ENCODE results near the gene PRR35. TPM values are rescaled to one million over a fixed set of nuclear protein-coding genes. Genes with fewer than 3 reads are reported as not detected.

Gene PRR35
- total RNA-seq, 1 donor from 2014 or later: not detected

GRCh38 chr16:516301-516700, 43.9 kb upstream of the PRR35 start:
- Histone ChIP-seq H3K27me3 (no peaks in the 10 kb centered on the region), H3K36me3 (peaks cover 0 to 39% of the 10 kb centered on the region in 2 donors), H3K4me1 (no peaks in the 10 kb centered on the region), H3K9me3 (no peaks in the 10 kb centered on the region), H3K27ac (no peak overlapping the region), H3K4me3 (no peak overlapping the region)
- intact Hi-C loops (cut with DNase I): no loop called here
- DNase-seq (ENCODE audit: extremely low spot score in 2 of 2): no peak
- TF ChIP-seq POLR2AphosphoS5 (IDR thresholded peaks at IDR 0.05; ENCODE audit: insufficient read depth in 1 of 2, low read depth in 1 of 2) (no peak), POLR2A (IDR thresholded peaks at IDR 0.05) (no peak), CTCF (IDR thresholded peaks at IDR 0.05) (no peak)

- DNase-seq (ENCODE audit: extremely low spot score in 2 of 2): no peak
- H3K4me3 ChIP-seq: no peak overlapping the region
- no peaks in the 10 kb centered on the region for H3K4me1 ChIP-seq
- no peaks in the 10 kb centered on the region for H3K27me3 ChIP-seq
- no peak for TF ChIP-seq POLR2A (IDR thresholded peaks at IDR 0.05)
- TF ChIP-seq CTCF (IDR thresholded peaks at IDR 0.05): no peak
- no peak for TF ChIP-seq POLR2AphosphoS5 (IDR thresholded peaks at IDR 0.05; ENCODE audit: insufficient read depth in 1 of 2, low read depth in 1 of 2)
- H3K9me3 ChIP-seq: no peaks in the 10 kb centered on the region
- intact Hi-C loops (cut with DNase I): no loop called here
- no peak overlapping the region for H3K27ac ChIP-seq
- H3K36me3 ChIP-seq: peaks cover 0 to 39% of the 10 kb centered on the region in 2 donors
Measured at GRCh38 chr16:518858-519257, 41.3 kb upstream of the PRR35 start.

- no peak for DNase-seq (ENCODE audit: extremely low spot score in 2 of 2)
- no peaks in the 10 kb centered on the region for H3K9me3 ChIP-seq
- H3K36me3 ChIP-seq: peaks cover 0 to 39% of the 10 kb centered on the region in 2 donors
- intact Hi-C loops (cut with DNase I): no loop called here
- H3K4me1 ChIP-seq: peaks cover 5% of the 10 kb centered on the region
- no peaks in the 10 kb centered on the region for H3K27me3 ChIP-seq
- H3K27ac ChIP-seq: no peak overlapping the region
- H3K4me3 ChIP-seq: no peak overlapping the region
- TF ChIP-seq POLR2AphosphoS5 (IDR thresholded peaks at IDR 0.05; ENCODE audit: insufficient read depth in 1 of 2, low read depth in 1 of 2) (no peak), POLR2A (IDR thresholded peaks at IDR 0.05) (no peak), CTCF (IDR thresholded peaks at IDR 0.05) (no peak)
Measured at GRCh38 chr16:519425-519824, 40.8 kb upstream of the PRR35 start.

GRCh38 chr16:519841-520687, 40.1 kb upstream of the PRR35 start:
- no peak for DNase-seq (ENCODE audit: extremely low spot score in 2 of 2)
- Histone ChIP-seq H3K27ac (no peak overlapping the region), H3K36me3 (peaks cover 0 to 39% of the 10 kb centered on the region in 2 donors), H3K27me3 (no peaks in the 10 kb centered on the region), H3K4me1 (peaks cover 12% of the 10 kb centered on the region), H3K9me3 (no peaks in the 10 kb centered on the region), H3K4me3 (no peak overlapping the region)
- intact Hi-C loops (cut with DNase I): no loop called here
- TF ChIP-seq CTCF (IDR thresholded peaks at IDR 0.05) (no peak), POLR2AphosphoS5 (IDR thresholded peaks at IDR 0.05; ENCODE audit: insufficient read depth in 1 of 2, low read depth in 1 of 2) (no peak), POLR2A (IDR thresholded peaks at IDR 0.05) (no peak)

- Histone ChIP-seq H3K36me3 (peaks cover 0 to 39% of the 10 kb centered on the region in 2 donors), H3K9me3 (no peaks in the 10 kb centered on the region), H3K4me3 (no peak overlapping the region), H3K27ac (no peak overlapping the region), H3K4me1 (peaks cover 20% of the 10 kb centered on the region), H3K27me3 (no peaks in the 10 kb centered on the region)
- no peak for DNase-seq (ENCODE audit: extremely low spot score in 2 of 2)
- intact Hi-C loops (cut with DNase I): no loop called here
- no peak for TF ChIP-seq POLR2A (IDR thresholded peaks at IDR 0.05)
- no peak for TF ChIP-seq CTCF (IDR thresholded peaks at IDR 0.05)
- no peak for TF ChIP-seq POLR2AphosphoS5 (IDR thresholded peaks at IDR 0.05; ENCODE audit: insufficient read depth in 1 of 2, low read depth in 1 of 2)
Measured at GRCh38 chr16:520847-521246, 39.3 kb upstream of the PRR35 start.
